Erythroblast (primary cell): ENCODE results near the gene TACC3.

Experiments
- GATA1 ChIP-seq: IDR thresholded peaks from 2 replicates; pipeline ENCODE4 v1.6.1; 2011; ENCODE audit warnings: low read depth, mild to moderate bottlenecking, control low read depth, low read length, moderate library complexity
- POLR2A ChIP-seq: IDR thresholded peaks from 2 replicates; pipeline ENCODE4 v1.6.1; 2011; ENCODE audit warnings: mild to moderate bottlenecking, low read length

GRCh38 chr4:1683261-1683735 is 38.0 kb upstream of the TACC3 start:
- TF ChIP-seq POLR2A (no peak), GATA1 (no peak)
